Astrocyte (in vitro differentiated cells and primary cell): ENCODE data around the gene DYNC1I1. TPM values are rescaled to one million over a fixed set of nuclear protein-coding genes. Genes with fewer than 3 reads are reported as not detected.

ENCODE experiments used
- DNase-seq: peaks from one replicate; pipeline ENCODE4 v3.0.0-alpha.2; 2010; ENCODE audit warnings: low read depth
- FAIRE-seq: peaks from 2 replicates; lab custom pipeline; 2011; peaks lifted over from hg19 to GRCh38; lab: Jason Lieb, UNC
- H2AFZ ChIP-seq: 2 replicates; pipeline ENCODE4 v1.6.0; 2012; ENCODE audit warnings: low read depth, low read length, inconsistent platforms
- H3K27ac ChIP-seq: 2 replicates; pipeline ENCODE4 v1.5.1; 2011; ENCODE audit warnings: low read depth, low read length, inconsistent platforms
- H3K27me3 ChIP-seq: 2 replicates; pipeline ENCODE4 v1.6.0; 2011; ENCODE audit warnings: low read length, inconsistent platforms; ENCODE audit not compliant: insufficient read depth
- H3K36me3 ChIP-seq: 2 replicates; pipeline ENCODE4 v1.5.1; 2011; ENCODE audit warnings: low read length, inconsistent platforms; ENCODE audit not compliant: insufficient read depth
- H3K4me1 ChIP-seq: 2 replicates; pipeline ENCODE4 v1.5.1; 2011; ENCODE audit warnings: low read length, inconsistent platforms; ENCODE audit not compliant: insufficient read depth
- H3K4me2 ChIP-seq: 2 replicates; pipeline ENCODE4 v1.6.0; 2012; ENCODE audit warnings: low read length, inconsistent platforms
- H3K4me3 ChIP-seq: 2 replicates; pipeline ENCODE4 v1.5.1; 2011; ENCODE audit warnings: low read depth, mild to moderate bottlenecking, low read length, inconsistent platforms; ENCODE audit not compliant: insufficient read depth
- H3K79me2 ChIP-seq: 2 replicates; pipeline ENCODE4 v1.6.0; 2012; ENCODE audit warnings: mild to moderate bottlenecking, low read length, inconsistent platforms; ENCODE audit not compliant: insufficient read depth
- H3K9ac ChIP-seq: 2 replicates; pipeline ENCODE4 v1.6.0; 2012; ENCODE audit warnings: mild to moderate bottlenecking, low read length, inconsistent platforms
- H3K9me3 ChIP-seq: 2 replicates; pipeline ENCODE4 v1.5.1; 2012; ENCODE audit warnings: low read depth, mild to moderate bottlenecking, low read length, inconsistent platforms; ENCODE audit not compliant: insufficient read depth
- H4K20me1 ChIP-seq: 2 replicates; pipeline ENCODE4 v1.6.0; 2012; ENCODE audit warnings: low read length, inconsistent platforms; ENCODE audit not compliant: insufficient read depth
- H3K27ac Mint-ChIP-seq: one replicate; pipeline ENCODE4 v1.8.0; 2021; ENCODE audit warnings: mild to moderate bottlenecking, mixed read lengths; ENCODE audit not compliant: unreplicated experiment
- H3K27me3 Mint-ChIP-seq: one replicate; pipeline ENCODE4 v1.8.0; 2021; ENCODE audit warnings: low read depth, mixed read lengths; ENCODE audit not compliant: unreplicated experiment
- H3K36me3 Mint-ChIP-seq: one replicate; pipeline ENCODE4 v1.8.0; 2021; ENCODE audit warnings: low read depth, mixed read lengths; ENCODE audit not compliant: unreplicated experiment
- H3K4me1 Mint-ChIP-seq: one replicate; pipeline ENCODE4 v1.8.0; 2021; ENCODE audit warnings: low read depth, mixed read lengths; ENCODE audit not compliant: unreplicated experiment
- H3K4me3 Mint-ChIP-seq: one replicate; pipeline ENCODE4 v1.8.0; 2021; ENCODE audit warnings: mild to moderate bottlenecking, moderate library complexity, mixed read lengths; ENCODE audit not compliant: unreplicated experiment
- H3K9me3 Mint-ChIP-seq: one replicate; pipeline ENCODE4 v1.8.0; 2021; ENCODE audit warnings: mild to moderate bottlenecking, mixed read lengths; ENCODE audit not compliant: unreplicated experiment
- CTCF ChIP-seq: IDR thresholded peaks from 2 replicates; pipeline ENCODE4 v1.5.1; 2011; ENCODE audit warnings: low read depth, mild to moderate bottlenecking, inconsistent platforms, low read length, moderate library complexity; ENCODE audit not compliant: insufficient read depth
- EZH2 ChIP-seq: IDR thresholded peaks from 2 replicates; pipeline ENCODE4 v1.6.1; 2012; ENCODE audit warnings: mild to moderate bottlenecking, low read length, inconsistent platforms; ENCODE audit not compliant: insufficient read depth
- total RNA-seq: library from RNA; stranded (reverse); gene quantifications from 2 replicates; pipeline ENCODE4 v1.2.1, GENCODE V29; 2021

The DYNC1I1 gene
- total RNA-seq, 1 donor from 2014 or later: 3.2 TPM

GRCh38 chr7:96111405-96111804, 339.1 kb downstream of the DYNC1I1 start:
- Histone ChIP-seq H3K27ac (no peak overlapping the region), H3K4me2 (no peak overlapping the region), H3K9ac (no peak overlapping the region), H3K4me3 (no peak overlapping the region), H3K9me3 (no peaks in the 10 kb centered on the region), H2AFZ (no peak overlapping the region), H3K79me2 (no peaks in the 10 kb centered on the region), H3K4me1 (no peaks in the 10 kb centered on the region), H3K36me3 (no peaks in the 10 kb centered on the region), H3K27me3 (no peaks in the 10 kb centered on the region), H4K20me1 (no peaks in the 10 kb centered on the region)
- DNase-seq: no peak
- H3K27ac Mint-ChIP-seq: no peak overlapping the region
- peaks cover 2% of the 10 kb centered on the region for H3K9me3 Mint-ChIP-seq
- TF ChIP-seq EZH2 (no peak), CTCF (no peak)
- H3K27me3 Mint-ChIP-seq: no peaks in the 10 kb centered on the region
- no peak for FAIRE-seq
- no peak overlapping the region for H3K4me3 Mint-ChIP-seq
- no peaks in the 10 kb centered on the region for H3K36me3 Mint-ChIP-seq
- no peaks in the 10 kb centered on the region for H3K4me1 Mint-ChIP-seq

- H3K4me1 Mint-ChIP-seq: peaks cover 11% of the 10 kb centered on the region
- no peak overlapping the region for H3K9ac ChIP-seq
- H3K27ac Mint-ChIP-seq: no peak overlapping the region
Observed at GRCh38 chr7:96114190-96114589, 341.8 kb downstream of the DYNC1I1 start.

More at GRCh38 chr7:96114190-96114589, 341.8 kb downstream of the DYNC1I1 start:
- Histone ChIP-seq H3K4me1 (no peaks in the 10 kb centered on the region), H4K20me1 (no peaks in the 10 kb centered on the region), H3K27me3 (no peaks in the 10 kb centered on the region), H3K79me2 (no peaks in the 10 kb centered on the region), H2AFZ (no peak overlapping the region), H3K9me3 (no peaks in the 10 kb centered on the region), H3K4me3 (no peak overlapping the region), H3K27ac (no peak overlapping the region), H3K36me3 (no peaks in the 10 kb centered on the region), H3K4me2 (no peak overlapping the region)
- peaks cover 2% of the 10 kb centered on the region for H3K9me3 Mint-ChIP-seq
- H3K27me3 Mint-ChIP-seq: no peaks in the 10 kb centered on the region
- TF ChIP-seq EZH2 (no peak), CTCF (no peak)
- no peak for DNase-seq
- no peaks in the 10 kb centered on the region for H3K36me3 Mint-ChIP-seq
- no peak overlapping the region for H3K4me3 Mint-ChIP-seq
- FAIRE-seq: no peak
